ENCODE results near the gene KCNQ1OT1.

Gene KCNQ1OT1

GRCh38 chr11:2655834-2656622 is 43.8 kb downstream of the KCNQ1OT1 start:
- peak; percentile 44 for DNase-seq (ENCODE audit: low read depth)
- H3K4me3 ChIP-seq (ENCODE audit: low read depth, low read length): no peak overlapping the region
- no peak for TF ChIP-seq CTCF (conservative IDR thresholded peaks at IDR 0.05; ENCODE audit: low read depth, low read length)

- DNase-seq (ENCODE audit: low read depth): no peak
- no peak for TF ChIP-seq CTCF (conservative IDR thresholded peaks at IDR 0.05; ENCODE audit: low read depth, low read length)
- no peak overlapping the region for H3K4me3 ChIP-seq (ENCODE audit: low read depth, low read length)
These were observed 44.6 kb downstream of the KCNQ1OT1 start for GRCh38 chr11:2655016-2655719.

- no peak for DNase-seq (ENCODE audit: low read depth)
- H3K4me3 ChIP-seq (ENCODE audit: low read depth, low read length): no peak overlapping the region
- no peak for TF ChIP-seq CTCF (conservative IDR thresholded peaks at IDR 0.05; ENCODE audit: low read depth, low read length)
These were observed 45.7 kb downstream of the KCNQ1OT1 start for GRCh38 chr11:2653930-2654739.

- TF ChIP-seq CTCF (conservative IDR thresholded peaks at IDR 0.05; ENCODE audit: low read depth, low read length): no peak
These were observed 46.6 kb downstream of the KCNQ1OT1 start for GRCh38 chr11:2653198-2653551.

GRCh38 chr11:2652333-2653197 is 47.2 kb downstream of the KCNQ1OT1 start:
- TF ChIP-seq CTCF (conservative IDR thresholded peaks at IDR 0.05; ENCODE audit: low read depth, low read length): no peak
- H3K4me3 ChIP-seq (ENCODE audit: low read depth, low read length): no peak overlapping the region
- no peak for DNase-seq (ENCODE audit: low read depth)

More at GRCh38 chr11:2653198-2653551, 46.6 kb downstream of the KCNQ1OT1 start:
- H3K4me3 ChIP-seq (ENCODE audit: low read depth, low read length): no peak overlapping the region
- DNase-seq (ENCODE audit: low read depth): no peak

GRCh38 chr11:2651826-2652271 is 47.9 kb downstream of the KCNQ1OT1 start:
- no peak for TF ChIP-seq CTCF (conservative IDR thresholded peaks at IDR 0.05; ENCODE audit: low read depth, low read length)

More at GRCh38 chr11:2651826-2652271, 47.9 kb downstream of the KCNQ1OT1 start:
- no peak overlapping the region for H3K4me3 ChIP-seq (ENCODE audit: low read depth, low read length)
- DNase-seq (ENCODE audit: low read depth): no peak
